ENCODE data around the gene SRRD. TPM values are rescaled to one million over a fixed set of nuclear protein-coding genes. Genes with fewer than 3 reads are reported as not detected.

Gene SRRD
- total RNA-seq, 6 experiments from 2014 or later: 11.4 to 15.2 (median 11.8) TPM

DNA sequence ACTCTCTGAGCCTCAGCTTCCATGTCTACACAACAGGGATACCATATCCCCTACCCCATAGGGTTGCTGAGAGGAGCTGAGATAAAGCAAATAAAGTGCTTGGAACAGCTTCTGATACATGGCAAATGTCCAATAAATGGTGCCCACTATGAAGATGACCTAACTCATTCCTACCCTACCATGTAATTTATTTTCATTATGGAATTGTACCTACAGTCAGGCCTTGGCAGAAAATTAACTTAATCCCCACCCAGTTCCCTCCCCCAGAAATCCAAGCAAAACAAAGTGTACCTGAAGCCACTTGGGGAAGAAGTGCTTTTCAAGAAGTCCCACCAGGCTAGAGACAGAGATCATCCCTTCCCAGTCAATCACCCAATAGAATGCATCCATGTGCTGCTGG, 10.8 kb downstream of the SRRD start:
- TF ChIP-seq POLR2A (IDR thresholded peaks at IDR 0.05): no peak
- TF ChIP-seq, protein P1, sequence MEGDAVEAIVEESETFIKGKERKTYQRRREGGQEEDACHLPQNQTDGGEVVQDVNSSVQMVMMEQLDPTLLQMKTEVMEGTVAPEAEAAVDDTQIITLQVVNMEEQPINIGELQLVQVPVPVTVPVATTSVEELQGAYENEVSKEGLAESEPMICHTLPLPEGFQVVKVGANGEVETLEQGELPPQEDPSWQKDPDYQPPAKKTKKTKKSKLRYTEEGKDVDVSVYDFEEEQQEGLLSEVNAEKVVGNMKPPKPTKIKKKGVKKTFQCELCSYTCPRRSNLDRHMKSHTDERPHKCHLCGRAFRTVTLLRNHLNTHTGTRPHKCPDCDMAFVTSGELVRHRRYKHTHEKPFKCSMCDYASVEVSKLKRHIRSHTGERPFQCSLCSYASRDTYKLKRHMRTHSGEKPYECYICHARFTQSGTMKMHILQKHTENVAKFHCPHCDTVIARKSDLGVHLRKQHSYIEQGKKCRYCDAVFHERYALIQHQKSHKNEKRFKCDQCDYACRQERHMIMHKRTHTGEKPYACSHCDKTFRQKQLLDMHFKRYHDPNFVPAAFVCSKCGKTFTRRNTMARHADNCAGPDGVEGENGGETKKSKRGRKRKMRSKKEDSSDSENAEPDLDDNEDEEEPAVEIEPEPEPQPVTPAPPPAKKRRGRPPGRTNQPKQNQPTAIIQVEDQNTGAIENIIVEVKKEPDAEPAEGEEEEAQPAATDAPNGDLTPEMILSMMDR (IDR thresholded peaks at IDR 0.05): no peak

DNA sequence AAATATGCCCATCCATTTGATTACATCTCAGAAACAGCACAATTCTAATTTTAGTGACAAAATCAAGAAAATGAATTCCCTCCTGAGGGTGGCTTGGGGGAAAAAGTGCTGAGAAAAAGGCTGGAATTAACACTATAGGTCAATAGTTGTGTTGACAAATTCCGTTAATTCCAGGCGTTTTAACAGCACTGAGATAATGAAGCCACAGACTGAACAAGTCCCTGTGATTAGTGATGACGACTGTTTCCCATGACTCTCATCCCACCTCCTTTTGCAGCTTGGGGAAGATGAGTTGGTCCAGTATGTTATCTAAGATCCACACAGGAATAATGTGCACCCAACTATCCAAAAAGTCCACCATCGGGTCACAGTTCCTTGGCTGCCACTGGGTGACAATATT, 12.8 kb downstream of the SRRD start:
- Histone ChIP-seq H3K4me1 (no peaks in the 10 kb centered on the region), H3K36me3 (peaks cover 16 to 94% (median 68%) of the 10 kb centered on the region in 4 donors), H3K27ac (no peak overlapping the region), H3K4me3 (no peak overlapping the region), H3K27me3 (no peaks in the 10 kb centered on the region), H3K9me3 (no peaks in the 10 kb centered on the region)
- no peak for DNase-seq
- TF ChIP-seq POLR2A (IDR thresholded peaks at IDR 0.05): no peak
- TF ChIP-seq, protein P1 (IDR thresholded peaks at IDR 0.05): no peak
- ATAC-seq: no peak
- intact Hi-C loops (cut with DNase I): no loop called here
- WGBS (ENCODE audit: insufficient coverage, low coverage, low lambda C conversion rate, missing lambda C conversion rate): 78% methylated on average over 3 of the region's 4 CpGs

More for the DNA sequence above, 10.8 kb downstream of the SRRD start:
- no peak overlapping the region for H3K4me3 ChIP-seq
- DNase-seq: no peak
- H3K4me1 ChIP-seq: no peaks in the 10 kb centered on the region
- no peak for ATAC-seq
- H3K36me3 ChIP-seq: peaks cover 17 to 92% (median 58%) of the 10 kb centered on the region in 4 donors
- intact Hi-C loops (cut with DNase I): no loop called here
- H3K27ac ChIP-seq: no peak overlapping the region
- no peaks in the 10 kb centered on the region for H3K9me3 ChIP-seq
- H3K27me3 ChIP-seq: no peaks in the 10 kb centered on the region

DNA sequence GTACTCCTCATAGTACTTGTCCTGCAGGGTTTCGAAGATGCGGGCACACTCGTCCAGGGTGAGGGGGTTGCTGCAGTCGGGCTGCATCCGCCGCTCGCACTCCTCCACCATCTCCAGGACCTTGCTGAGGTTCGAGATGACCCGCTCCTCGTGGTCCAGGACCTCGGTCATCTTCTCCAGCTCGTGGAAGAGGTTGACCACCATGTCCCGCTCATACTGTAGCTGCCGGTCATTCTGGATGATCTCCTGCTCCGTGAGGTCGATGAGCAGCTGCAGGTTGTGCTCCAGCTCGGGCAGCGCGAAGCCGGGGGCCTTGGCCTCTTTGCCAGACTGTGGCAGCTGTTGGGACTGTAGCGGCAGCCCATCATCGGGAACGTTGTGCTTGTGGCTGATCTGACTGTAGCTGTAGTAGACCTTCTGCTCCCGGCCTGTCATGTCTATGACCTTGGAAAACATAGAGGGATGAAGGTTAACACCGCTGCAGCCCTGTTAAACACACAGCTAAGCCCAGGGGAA, 15.6 kb downstream of the SRRD start:
- 50% methylated on average over 2 of the region's 25 CpGs for WGBS (ENCODE audit: insufficient coverage, low coverage, low lambda C conversion rate, missing lambda C conversion rate)
- DNase-seq: no peak

DNA sequence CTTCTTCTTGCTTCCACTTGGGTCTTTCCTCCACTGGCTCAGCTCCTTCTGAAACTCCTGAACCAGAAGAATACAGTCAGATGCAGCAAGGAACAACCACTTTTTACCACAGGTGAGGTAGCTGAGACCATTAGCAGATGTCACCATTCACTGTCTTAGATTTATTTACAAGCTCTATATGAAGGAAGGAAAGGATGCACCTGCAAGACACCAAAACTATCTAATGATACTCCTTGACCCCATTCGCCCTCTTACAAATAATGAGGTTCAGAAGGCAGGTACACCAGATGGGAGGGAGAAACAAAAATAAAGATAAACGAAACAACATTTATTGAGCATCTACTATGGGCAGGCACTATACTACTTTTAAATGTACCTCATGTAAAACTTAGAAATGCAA, 18.3 kb downstream of the SRRD start:
- H3K27ac ChIP-seq: no peak overlapping the region
- intact Hi-C loops (cut with DNase I): no loop called here
- no peak for ATAC-seq
- H3K9me3 ChIP-seq: no peaks in the 10 kb centered on the region
- H3K4me1 ChIP-seq: peaks cover 0 to 11% (median 6%) of the 10 kb centered on the region in 4 donors
- 77% methylated on average over 2 of the region's 2 CpGs for WGBS (ENCODE audit: insufficient coverage, low coverage, low lambda C conversion rate, missing lambda C conversion rate)
- peaks cover 9 to 97% (median 58%) of the 10 kb centered on the region in 4 donors for H3K36me3 ChIP-seq
- TF ChIP-seq POLR2A (IDR thresholded peaks at IDR 0.05): no peak
- TF ChIP-seq, protein P1 (IDR thresholded peaks at IDR 0.05): no peak
- H3K27me3 ChIP-seq: no peaks in the 10 kb centered on the region
- no peak for DNase-seq
- H3K4me3 ChIP-seq: no peak overlapping the region

More for the DNA sequence above, 15.6 kb downstream of the SRRD start:
- no peak overlapping the region for H3K4me3 ChIP-seq
- peak in 1 of 4 donors; percentile 14 for ATAC-seq
- peaks cover 0 to 11% (median 6%) of the 10 kb centered on the region in 4 donors for H3K4me1 ChIP-seq
- intact Hi-C loops (cut with DNase I): no loop called here
- TF ChIP-seq, protein P1 (IDR thresholded peaks at IDR 0.05): no peak
- no peak for TF ChIP-seq POLR2A (IDR thresholded peaks at IDR 0.05)
- no peaks in the 10 kb centered on the region for H3K27me3 ChIP-seq
- peaks cover 9 to 92% (median 57%) of the 10 kb centered on the region in 4 donors for H3K36me3 ChIP-seq
- H3K27ac ChIP-seq: no peak overlapping the region
- no peaks in the 10 kb centered on the region for H3K9me3 ChIP-seq
